ENCODE measurements around the gene PLA2G2E.

The PLA2G2E gene

GRCh38 chr1:19923137-19923952 is at the start of gene PLA2G2E:
Gene PLA2G2E (minus strand): TSS chr1:19923617. CDS start chr1:19923559, 58 bp downstream.
- no peak for DNase-seq (ENCODE audit: low spot score)

- no peak for DNase-seq (ENCODE audit: low spot score)
Observed at GRCh38 chr1:19971664-19972063, 48.2 kb upstream of the PLA2G2E start.

- DNase-seq (ENCODE audit: low spot score), result no peak
Observed at GRCh38 chr1:19969898-19970660, 46.7 kb upstream of the PLA2G2E start.

GRCh38 chr1:19967808-19968207 is 44.4 kb upstream of the PLA2G2E start:
- DNase-seq (ENCODE audit: low spot score), result no peak

GRCh38 chr1:19964542-19964941 is 41.1 kb upstream of the PLA2G2E start:
- no peak for DNase-seq (ENCODE audit: low spot score)

- DNase-seq (ENCODE audit: low spot score), result no peak
Observed at GRCh38 chr1:19963636-19964035, 40.2 kb upstream of the PLA2G2E start.

GRCh38 chr1:19960591-19960990 is 37.2 kb upstream of the PLA2G2E start:
- DNase-seq (ENCODE audit: low spot score), result no peak

- no peak for DNase-seq (ENCODE audit: low spot score)
Observed at GRCh38 chr1:19957779-19958178, 34.4 kb upstream of the PLA2G2E start.

- no peak for DNase-seq (ENCODE audit: low spot score)
Observed at GRCh38 chr1:19955534-19956170, 32.2 kb upstream of the PLA2G2E start.

GRCh38 chr1:19954059-19954458 is 30.6 kb upstream of the PLA2G2E start:
- no peak for DNase-seq (ENCODE audit: low spot score)

- DNase-seq (ENCODE audit: low spot score), result no peak
Observed at GRCh38 chr1:19949016-19949415, 25.6 kb upstream of the PLA2G2E start.

GRCh38 chr1:19946971-19947370 is 23.6 kb upstream of the PLA2G2E start:
- no peak for DNase-seq (ENCODE audit: low spot score)

- DNase-seq (ENCODE audit: low spot score), result no peak
Observed at GRCh38 chr1:19946331-19946751, 22.9 kb upstream of the PLA2G2E start.

GRCh38 chr1:19945914-19946313 is 22.5 kb upstream of the PLA2G2E start:
- DNase-seq (ENCODE audit: low spot score), result no peak

GRCh38 chr1:19942657-19943056 is 19.2 kb upstream of the PLA2G2E start:
- DNase-seq (ENCODE audit: low spot score), result no peak

- no peak for DNase-seq (ENCODE audit: low spot score)
Observed at GRCh38 chr1:19942088-19942487, 18.7 kb upstream of the PLA2G2E start.

- DNase-seq (ENCODE audit: low spot score), result no peak
Observed at GRCh38 chr1:19941206-19941568, 17.8 kb upstream of the PLA2G2E start.

GRCh38 chr1:19940486-19941205 is 17.2 kb upstream of the PLA2G2E start:
- no peak for DNase-seq (ENCODE audit: low spot score)

- DNase-seq (ENCODE audit: low spot score), result no peak
Observed at GRCh38 chr1:19938472-19938871, 15.1 kb upstream of the PLA2G2E start.

GRCh38 chr1:19936061-19936750 is 12.8 kb upstream of the PLA2G2E start:
- DNase-seq (ENCODE audit: low spot score), result no peak

GRCh38 chr1:19934336-19934735 is 10.9 kb upstream of the PLA2G2E start:
- no peak for DNase-seq (ENCODE audit: low spot score)

- DNase-seq (ENCODE audit: low spot score), result no peak
Observed at GRCh38 chr1:19932866-19933265, 9.4 kb upstream of the PLA2G2E start.
